T-helper 2 cell (primary cell): Measurements from ENCODE around the gene SEC22C.
"Not testable (repeated sequence)": the region's sequence is repeated elsewhere in the genome, so short reads cannot be mapped to it uniquely, and the experiment has no call there.

ENCODE experiments used
- DNase-seq, 5 experiments: peaks; one replicate each; pipeline versions ENCODE4 v3.0.0 to v3.0.0-alpha.2; 2012 to 2022
- total RNA-seq, 2 donors: gene quantifications; one replicate each; lab custom pipeline; 2026; lab: John Stamatoyannopoulos, UW

The SEC22C gene, protein sequence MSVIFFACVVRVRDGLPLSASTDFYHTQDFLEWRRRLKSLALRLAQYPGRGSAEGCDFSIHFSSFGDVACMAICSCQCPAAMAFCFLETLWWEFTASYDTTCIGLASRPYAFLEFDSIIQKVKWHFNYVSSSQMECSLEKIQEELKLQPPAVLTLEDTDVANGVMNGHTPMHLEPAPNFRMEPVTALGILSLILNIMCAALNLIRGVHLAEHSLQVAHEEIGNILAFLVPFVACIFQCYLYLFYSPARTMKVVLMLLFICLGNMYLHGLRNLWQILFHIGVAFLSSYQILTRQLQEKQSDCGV
- 107 to 176 reads per million in 2 donors for total RNA-seq

GRCh38 chr3:42581709-42582473 is at the start of gene SEC22C:
TSS of gene SEC22C (minus strand) at chr3:42581967. CDS start at chr3:42569046, 12,921 bp downstream.
- peak; percentile 92 to 96 (median 94) for DNase-seq

GRCh38 chr3:42613462-42613861 is 31.7 kb upstream of the SEC22C start:
- no peak for DNase-seq

DNA sequence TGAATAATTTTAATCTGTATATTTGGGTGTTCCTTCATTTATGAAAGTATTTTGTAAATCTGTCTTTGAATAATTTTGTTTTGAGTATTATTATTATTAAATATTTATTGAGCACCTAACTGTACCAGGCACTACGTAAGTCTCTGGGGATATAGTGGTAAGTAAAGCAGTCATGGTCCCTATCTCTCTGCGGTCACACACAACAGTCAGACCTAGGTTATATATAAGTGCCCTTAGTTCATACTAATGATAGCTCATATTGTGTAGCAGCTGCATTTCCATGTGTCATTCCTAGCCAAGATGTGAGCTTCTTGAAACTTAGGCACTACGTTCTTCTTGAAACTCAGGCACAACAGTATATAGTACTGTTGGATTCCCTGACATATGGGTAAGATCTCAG is 31.2 kb upstream of the SEC22C start:
- DNase-seq: no peak

DNA sequence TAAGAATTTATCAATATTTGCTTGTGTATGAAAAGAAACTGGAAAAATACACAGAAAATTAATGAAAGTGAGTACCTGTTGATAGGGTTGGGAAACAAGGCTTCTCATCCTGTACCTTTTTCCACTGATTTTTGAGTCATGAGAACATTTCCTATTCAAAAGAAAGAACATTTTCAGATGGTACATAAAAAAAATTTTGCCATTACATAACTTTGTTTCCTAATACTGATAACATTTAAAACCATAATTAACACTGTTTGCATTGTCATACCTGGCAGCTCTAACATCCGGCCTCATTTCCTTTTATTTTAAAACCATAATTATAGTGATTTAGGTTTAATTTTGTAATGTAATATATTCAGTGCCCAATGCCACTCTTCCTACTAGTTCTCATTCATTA is 30.4 kb upstream of the SEC22C start:
- no peak for DNase-seq

GRCh38 chr3:42610976-42611375 is 29.2 kb upstream of the SEC22C start:
- DNase-seq: peak in 1 of 5 experiments; percentile 22

- DNase-seq: no peak
Observed at GRCh38 chr3:42608581-42608980, 26.8 kb upstream of the SEC22C start.

- DNase-seq: no peak
Observed at GRCh38 chr3:42605546-42606173, 23.9 kb upstream of the SEC22C start.

DNA sequence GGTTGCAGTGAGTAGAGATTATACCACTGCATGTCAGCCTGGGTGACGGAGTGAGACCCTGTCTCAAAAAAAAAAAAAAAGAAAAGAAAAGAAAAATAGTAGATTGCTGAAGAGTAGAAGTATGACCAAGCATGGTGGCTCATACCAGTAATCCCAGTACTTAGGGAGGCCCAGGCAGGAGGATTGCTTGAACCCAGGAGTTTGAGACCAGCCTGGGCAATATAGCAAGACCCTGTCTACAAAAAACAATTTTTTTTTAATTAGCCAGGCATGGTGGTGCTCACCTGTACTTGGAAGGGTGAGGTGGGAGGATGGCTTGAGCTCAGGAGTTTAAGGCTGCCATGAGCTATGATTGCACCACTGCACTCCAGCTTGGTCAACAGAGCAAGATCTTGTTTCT is 21.2 kb upstream of the SEC22C start:
- DNase-seq: no peak

GRCh38 chr3:42601896-42602581 is 20.3 kb upstream of the SEC22C start:
- DNase-seq: peak in 1 of 5 experiments; percentile 67

GRCh38 chr3:42600958-42601675 is 19.4 kb upstream of the SEC22C start:
- DNase-seq: peak in 4 of 5 experiments; percentile 31 to 71 (median 44)

DNA sequence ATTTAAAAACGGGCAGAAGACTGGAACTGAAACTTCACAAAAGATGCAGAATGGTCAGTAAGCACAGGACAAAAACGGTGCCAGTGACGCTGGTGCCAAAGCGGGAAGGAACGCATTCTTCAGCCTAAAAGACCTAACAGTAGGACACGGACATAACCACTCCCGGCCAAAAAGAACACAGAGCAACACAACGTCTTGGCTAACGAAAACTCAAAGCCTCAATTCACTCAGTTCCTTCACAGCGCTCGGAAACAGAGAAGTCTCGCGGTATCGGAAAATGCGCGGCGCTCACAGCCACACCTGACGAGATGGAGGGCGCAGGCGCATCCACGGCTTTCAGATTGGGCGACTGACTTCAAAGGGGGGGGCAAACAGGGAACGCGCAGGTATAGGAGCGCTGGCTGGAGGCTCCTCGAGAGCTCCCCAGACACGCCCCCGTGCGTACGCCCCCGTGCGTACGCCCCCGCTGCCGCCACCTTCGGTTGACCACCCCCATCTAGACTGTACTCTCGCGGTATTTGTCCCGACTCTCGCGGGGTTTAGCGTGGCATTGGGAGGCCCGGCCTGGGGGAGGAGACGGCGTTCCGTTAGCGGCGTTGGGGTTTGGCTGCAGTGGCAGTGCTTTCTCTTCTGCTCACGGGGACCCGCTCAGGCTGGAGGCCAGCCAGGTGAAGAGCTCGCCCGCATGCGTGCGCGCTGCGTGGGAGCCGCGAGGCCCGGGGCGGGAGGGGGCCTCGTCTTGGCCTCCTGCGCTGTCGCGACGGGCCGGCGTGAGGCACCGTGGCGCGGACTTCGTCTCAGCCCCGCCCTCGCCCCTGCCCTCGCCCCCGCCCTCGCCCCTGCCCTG is 18.6 kb upstream of the SEC22C start, which contains the start of gene NKTR:
Gene NKTR (plus strand): TSS at position 576 of the 847 bp plus-strand sequence. CDS start 321 bp downstream, outside the sequence.
- peak; percentile 98 to 100 (median 99) for DNase-seq

DNA sequence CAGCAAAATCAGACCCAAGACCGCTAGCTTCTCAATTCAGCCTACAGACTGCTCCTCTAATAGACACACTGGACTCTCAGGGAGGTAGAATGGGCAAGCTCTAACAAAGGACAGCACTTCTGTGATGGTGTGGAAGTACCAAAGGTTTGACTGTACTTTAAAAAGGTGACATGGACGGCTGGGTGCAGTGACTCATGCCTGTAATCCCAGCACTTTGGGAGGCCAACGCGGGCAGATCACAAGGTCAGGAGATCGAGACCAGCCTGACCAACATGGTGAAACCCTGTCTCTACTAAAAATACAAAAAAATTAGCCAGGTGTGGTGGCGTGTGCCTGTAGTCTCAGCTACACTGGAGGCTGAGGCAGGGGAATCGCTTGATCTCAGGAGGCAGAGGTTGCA is 15.3 kb upstream of the SEC22C start:
- DNase-seq: not testable (repeated sequence)

- DNase-seq: no peak
Observed at GRCh38 chr3:42595682-42596081, 13.9 kb upstream of the SEC22C start.

DNA sequence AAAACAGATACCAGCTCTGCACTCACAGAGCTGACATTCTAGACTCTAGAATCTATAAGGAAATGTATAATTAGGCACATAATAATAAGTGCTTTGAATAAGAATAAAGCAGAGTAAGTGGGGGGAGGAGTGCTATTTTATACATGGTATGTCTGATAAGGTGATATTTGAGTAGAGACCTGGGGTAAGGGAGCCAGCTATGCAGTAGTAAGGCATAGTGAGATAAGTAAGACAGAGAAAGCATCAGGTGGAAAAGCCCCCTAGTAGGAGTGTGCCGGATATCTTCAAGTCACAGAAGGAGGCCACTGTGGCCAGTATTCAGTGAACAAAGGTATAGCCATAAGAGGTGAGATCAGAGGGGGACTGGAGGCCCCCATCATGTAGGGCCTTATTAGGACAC is 11.9 kb upstream of the SEC22C start:
- no peak for DNase-seq

DNA sequence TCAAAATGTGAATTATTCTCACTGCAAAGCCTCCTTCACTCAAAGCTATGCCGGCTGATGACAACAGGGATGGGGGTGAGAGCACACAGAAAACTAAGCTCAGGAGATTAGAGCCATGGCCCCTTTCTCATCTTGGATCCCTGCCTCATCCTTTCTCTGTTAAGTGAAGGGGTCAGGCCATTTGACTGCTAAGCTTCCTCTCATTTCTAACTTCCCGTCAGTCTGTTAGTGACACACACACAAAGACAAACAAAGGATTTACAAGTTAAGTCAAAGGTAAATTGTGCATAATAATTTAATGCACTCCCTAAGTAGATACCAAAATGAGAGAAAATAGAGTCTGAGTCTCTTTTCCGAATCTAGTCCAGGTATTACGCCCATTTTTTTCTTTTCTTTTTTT is 10.0 kb upstream of the SEC22C start:
- no peak for DNase-seq

- no peak for DNase-seq
Observed at GRCh38 chr3:42590989-42591756, 9.4 kb upstream of the SEC22C start.

DNA sequence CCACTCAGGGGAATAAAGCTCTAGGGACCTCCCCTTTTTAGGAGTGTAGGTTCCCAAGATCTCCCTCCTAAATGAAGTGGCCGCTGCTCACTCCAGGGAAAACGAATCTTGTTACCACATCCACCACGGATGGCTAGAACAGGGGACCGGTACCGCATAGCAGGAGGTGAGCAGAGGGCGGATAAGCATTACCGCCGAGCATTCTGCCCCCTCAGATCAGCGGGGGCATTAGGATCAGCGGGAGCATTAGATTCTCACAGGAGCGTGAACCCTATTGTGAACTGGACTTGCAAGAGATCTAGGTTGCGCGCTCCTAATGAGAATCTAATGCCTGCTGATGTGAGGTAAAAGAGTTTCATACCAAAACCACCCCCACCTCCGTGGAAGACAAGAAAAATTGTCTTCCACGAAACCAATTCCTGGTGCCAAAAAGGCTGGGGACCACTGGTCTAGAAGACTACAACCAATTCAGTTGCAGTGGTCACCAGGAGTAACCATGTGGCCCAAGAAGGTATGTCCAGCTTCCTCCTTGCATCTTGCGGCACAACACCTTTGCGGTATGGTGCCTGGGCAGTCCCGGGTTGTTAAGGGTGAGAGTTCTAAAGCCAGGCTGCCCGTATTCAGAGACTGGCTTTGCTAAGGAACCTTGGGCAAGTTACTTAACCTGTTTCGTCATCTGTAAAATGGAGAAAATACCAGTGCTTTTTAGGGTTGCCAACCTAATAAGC is 7.8 kb upstream of the SEC22C start:
- DNase-seq: no peak

DNA sequence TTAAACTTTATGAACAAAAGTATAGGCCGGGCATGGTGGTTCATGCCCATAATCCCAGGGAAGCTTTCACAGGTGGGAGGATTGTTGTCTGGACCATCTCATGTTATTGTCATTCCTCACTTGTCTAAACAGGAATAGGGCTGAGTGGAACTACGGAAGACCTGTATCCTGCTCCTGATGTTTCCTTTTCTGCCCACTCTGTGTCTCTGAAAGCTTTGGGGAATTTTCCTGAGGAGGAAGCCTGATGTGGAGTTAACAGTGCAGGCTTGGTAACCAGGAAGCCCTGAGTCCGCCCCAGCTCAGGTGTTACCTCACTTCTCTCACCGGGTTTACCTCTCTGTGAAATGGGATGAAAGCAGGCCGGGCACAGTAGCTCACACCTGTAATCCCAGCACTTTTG is 6.9 kb upstream of the SEC22C start:
- DNase-seq: no peak

DNA sequence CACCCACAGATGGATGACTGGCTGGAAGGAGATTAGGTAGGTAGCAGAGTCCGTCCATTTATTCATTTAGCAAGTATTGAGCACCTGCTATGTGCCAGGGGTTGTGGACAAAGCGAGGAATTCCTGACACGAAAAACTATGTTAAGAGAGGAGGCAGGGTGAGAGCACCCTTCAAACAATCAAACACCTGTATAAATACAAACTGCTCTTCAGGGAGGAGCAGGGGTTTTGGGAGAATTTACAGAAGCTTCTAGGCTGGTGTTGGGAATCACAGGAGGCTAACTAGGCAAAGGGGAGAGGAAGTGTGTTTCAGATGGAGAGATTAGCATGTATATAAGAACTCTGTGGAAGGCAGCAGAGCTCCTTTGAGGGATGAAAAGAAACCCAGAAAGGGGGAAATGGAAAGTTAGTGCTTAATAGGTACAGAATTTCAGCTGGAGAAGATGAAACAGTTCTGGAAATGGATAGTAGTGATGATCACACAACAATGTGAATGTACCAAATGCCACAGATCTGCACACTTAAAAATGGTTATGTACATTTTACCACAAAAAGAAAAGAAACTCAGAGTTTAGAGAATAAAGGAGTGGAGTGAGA is 805 bp upstream of the SEC22C start:
- DNase-seq: no peak
